Measurements from ENCODE around the gene VPS26A. TPM values are rescaled to one million over a fixed set of nuclear protein-coding genes. Genes with fewer than 3 reads are reported as not detected.

Gene VPS26A
- total and polyA plus RNA-seq, 2 donors from 2014 or later = 38.9 to 52.5 TPM

DNA sequence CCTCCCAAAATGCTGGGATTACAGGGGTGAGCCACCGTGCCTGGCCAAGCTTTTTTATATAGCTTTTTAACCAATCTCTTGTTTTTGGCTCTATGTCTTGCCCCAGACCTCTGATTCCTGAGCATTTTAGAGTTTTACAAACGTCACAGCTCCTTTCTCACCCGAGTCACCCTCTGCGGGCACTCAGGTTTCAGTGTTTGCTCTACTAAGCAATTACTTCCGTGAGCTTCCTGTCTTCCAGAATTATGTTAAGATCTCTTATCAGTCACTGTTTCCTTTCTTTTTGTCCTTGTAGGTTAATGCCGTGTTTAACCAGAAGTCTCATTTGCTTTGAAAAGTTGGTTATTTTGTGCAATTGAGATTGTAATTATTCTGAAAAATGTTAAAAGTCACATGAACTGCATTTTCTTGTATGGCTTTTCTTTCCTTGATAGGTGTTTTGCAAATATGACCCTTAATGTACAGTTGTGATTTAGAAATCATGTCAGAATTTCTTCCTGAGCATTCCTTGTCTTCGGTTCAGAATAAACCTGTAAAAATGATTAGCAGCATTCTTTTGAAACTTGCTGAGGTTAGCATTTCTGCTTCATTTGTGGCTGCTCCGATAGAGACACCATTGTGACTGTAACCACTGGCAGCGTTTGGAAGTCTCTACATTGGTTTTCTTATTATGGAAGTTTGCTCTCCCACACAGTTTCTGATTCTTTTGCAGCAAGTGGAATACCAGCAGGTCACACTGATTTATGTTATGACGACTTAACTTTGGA is 91.6 kb downstream of the VPS26A start:
- TF ChIP-seq, protein P1, sequence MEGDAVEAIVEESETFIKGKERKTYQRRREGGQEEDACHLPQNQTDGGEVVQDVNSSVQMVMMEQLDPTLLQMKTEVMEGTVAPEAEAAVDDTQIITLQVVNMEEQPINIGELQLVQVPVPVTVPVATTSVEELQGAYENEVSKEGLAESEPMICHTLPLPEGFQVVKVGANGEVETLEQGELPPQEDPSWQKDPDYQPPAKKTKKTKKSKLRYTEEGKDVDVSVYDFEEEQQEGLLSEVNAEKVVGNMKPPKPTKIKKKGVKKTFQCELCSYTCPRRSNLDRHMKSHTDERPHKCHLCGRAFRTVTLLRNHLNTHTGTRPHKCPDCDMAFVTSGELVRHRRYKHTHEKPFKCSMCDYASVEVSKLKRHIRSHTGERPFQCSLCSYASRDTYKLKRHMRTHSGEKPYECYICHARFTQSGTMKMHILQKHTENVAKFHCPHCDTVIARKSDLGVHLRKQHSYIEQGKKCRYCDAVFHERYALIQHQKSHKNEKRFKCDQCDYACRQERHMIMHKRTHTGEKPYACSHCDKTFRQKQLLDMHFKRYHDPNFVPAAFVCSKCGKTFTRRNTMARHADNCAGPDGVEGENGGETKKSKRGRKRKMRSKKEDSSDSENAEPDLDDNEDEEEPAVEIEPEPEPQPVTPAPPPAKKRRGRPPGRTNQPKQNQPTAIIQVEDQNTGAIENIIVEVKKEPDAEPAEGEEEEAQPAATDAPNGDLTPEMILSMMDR (IDR thresholded peaks at IDR 0.05; ENCODE audit: borderline replicate concordance, extremely low read depth, insufficient read depth) = no peak
- intact Hi-C loops (cut with DNase I) = no loop called here
- no peak for FAIRE-seq
- no peaks in the 10 kb centered on the region for H3K36me3 ChIP-seq (ENCODE audit: control insufficient read depth in 2 of 3, insufficient read depth in 3 of 3, low read length in 3 of 3)
- H3K9ac ChIP-seq (ENCODE audit: low read length in 3 of 3) = no peak overlapping the region
- peak overlapping the region in 1 of 2 donors; percentile 1 for H3K27ac ChIP-seq (ENCODE audit: low read depth in 2 of 2, low read length in 2 of 2)
- H3K4me1 ChIP-seq (ENCODE audit: control insufficient read depth in 2 of 3, insufficient read depth in 2 of 3, low read depth in 1 of 3, low read length in 3 of 3) = peaks cover 0 to 11% (median 3%) of the 10 kb centered on the region in 3 donors
- peak in 2 of 5 donors; percentile 28 to 29 for DNase-seq
- H3K4me3 ChIP-seq (ENCODE audit: low read length in 3 of 3) = peak overlapping the region in 1 of 3 donors; percentile 19
- H3K27me3 ChIP-seq (ENCODE audit: control insufficient read depth, insufficient read depth, low read length) = no peaks in the 10 kb centered on the region
- H3K9me3 ChIP-seq (ENCODE audit: control insufficient read depth in 2 of 3, insufficient read depth in 1 of 3, low read length in 3 of 3) = peaks cover 0 to 6% (median 0%) of the 10 kb centered on the region in 3 donors

DNA sequence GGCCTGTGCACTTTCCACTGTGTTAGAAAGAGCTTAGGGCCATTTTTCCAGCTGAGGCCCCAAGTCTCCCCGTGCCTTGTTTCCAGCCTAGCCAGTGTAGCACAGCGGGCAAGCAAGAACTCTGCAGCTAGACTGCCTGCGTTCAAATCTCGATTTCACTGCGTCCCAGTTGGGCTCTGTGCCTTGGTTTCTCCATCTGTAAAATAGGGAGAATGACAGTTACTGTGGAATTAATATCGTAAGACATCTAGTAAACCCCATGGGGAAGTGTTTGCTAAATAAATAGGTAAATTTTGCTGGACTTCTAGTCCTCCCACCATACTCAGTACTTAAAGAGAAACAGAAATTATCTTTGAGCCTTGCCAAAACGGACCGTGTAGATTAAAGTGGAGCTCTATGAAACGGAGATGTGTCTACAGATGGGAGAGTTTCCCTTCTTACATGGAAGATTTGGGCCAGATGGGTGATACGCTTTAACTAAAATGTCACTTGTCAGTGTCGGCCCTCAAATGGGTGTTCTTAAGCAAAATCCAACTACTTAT is 92.7 kb downstream of the VPS26A start:
- Histone ChIP-seq H3K9ac (ENCODE audit: low read length in 3 of 3) (no peak overlapping the region), H3K27ac (ENCODE audit: low read depth in 2 of 2, low read length in 2 of 2) (peak overlapping the region; percentile 53 to 75), H3K4me3 (ENCODE audit: low read length in 3 of 3) (no peak overlapping the region), H3K4me1 (ENCODE audit: control insufficient read depth in 2 of 3, insufficient read depth in 2 of 3, low read depth in 1 of 3, low read length in 3 of 3) (peaks cover 0 to 15% (median 6%) of the 10 kb centered on the region in 3 donors), H3K27me3 (ENCODE audit: control insufficient read depth, insufficient read depth, low read length) (no peaks in the 10 kb centered on the region), H3K9me3 (ENCODE audit: control insufficient read depth in 2 of 3, insufficient read depth in 1 of 3, low read length in 3 of 3) (peaks cover 0 to 6% (median 0%) of the 10 kb centered on the region in 3 donors), H3K36me3 (ENCODE audit: control insufficient read depth in 2 of 3, insufficient read depth in 3 of 3, low read length in 3 of 3) (no peaks in the 10 kb centered on the region)
- DNase-seq (no peak), FAIRE-seq (no peak)
- intact Hi-C loops (cut with DNase I) = no loop called here
- TF ChIP-seq, protein P1 (IDR thresholded peaks at IDR 0.05; ENCODE audit: borderline replicate concordance, extremely low read depth, insufficient read depth) = no peak

DNA sequence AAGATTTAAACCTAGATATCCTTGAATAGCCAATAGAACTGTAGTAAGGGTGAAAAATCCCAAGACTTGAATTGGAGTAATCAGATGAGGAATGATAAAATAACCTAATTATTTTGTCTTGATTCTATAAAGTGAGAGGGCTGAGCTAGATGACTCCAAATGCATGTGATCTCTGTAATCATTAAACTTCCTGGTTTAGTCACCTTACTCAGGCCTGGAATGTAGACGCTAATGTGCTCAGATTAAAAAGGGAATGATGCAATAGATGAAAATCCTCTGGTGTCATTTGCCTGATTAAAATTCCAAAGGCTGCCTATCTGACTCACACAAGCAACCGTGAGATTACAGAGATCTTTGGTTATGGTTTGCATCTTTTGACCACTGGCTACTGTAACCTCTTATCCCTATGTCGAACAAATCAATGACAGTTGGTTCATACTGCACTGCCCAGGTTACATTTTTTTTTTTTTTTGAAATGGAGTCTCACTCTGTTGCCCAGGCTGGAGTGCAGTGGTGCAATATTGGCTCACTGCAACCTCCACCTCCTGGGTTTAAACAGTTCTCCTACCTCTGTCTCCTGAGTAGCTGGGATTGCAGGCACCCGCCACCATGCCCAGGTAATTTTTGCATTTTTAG is 93.3 kb downstream of the VPS26A start:
- no peaks in the 10 kb centered on the region for H3K27me3 ChIP-seq (ENCODE audit: control insufficient read depth, insufficient read depth, low read length)
- H3K4me1 ChIP-seq (ENCODE audit: control insufficient read depth in 2 of 3, insufficient read depth in 2 of 3, low read depth in 1 of 3, low read length in 3 of 3) = peaks cover 0 to 21% (median 6%) of the 10 kb centered on the region in 3 donors
- peak overlapping the region; percentile 53 to 75 for H3K27ac ChIP-seq (ENCODE audit: low read depth in 2 of 2, low read length in 2 of 2)
- H3K36me3 ChIP-seq (ENCODE audit: control insufficient read depth in 2 of 3, insufficient read depth in 3 of 3, low read length in 3 of 3) = no peaks in the 10 kb centered on the region
- H3K9me3 ChIP-seq (ENCODE audit: control insufficient read depth in 2 of 3, insufficient read depth in 1 of 3, low read length in 3 of 3) = peaks cover 0 to 6% (median 0%) of the 10 kb centered on the region in 3 donors
- H3K4me3 ChIP-seq (ENCODE audit: low read length in 3 of 3) = no peak overlapping the region
- DNase-seq = peak in 1 of 5 donors; percentile 30
- intact Hi-C loops (cut with DNase I) = no loop called here
- H3K9ac ChIP-seq (ENCODE audit: low read length in 3 of 3) = no peak overlapping the region
- TF ChIP-seq, protein P1 (IDR thresholded peaks at IDR 0.05; ENCODE audit: borderline replicate concordance, extremely low read depth, insufficient read depth) = no peak
- FAIRE-seq = peak; percentile 52
